SK-N-SH treated with all-trans-retinoic acid at 6 μM for 48 hours (cell line): Measurements from ENCODE around the gene ABT1.

ENCODE experiments used
- ARNTL ChIP-seq: fragments of 450-650 bp; formaldehyde crosslinking; IDR thresholded peaks from 2 replicates; pipeline ENCODE4 v1.5.0; 2020; ENCODE audit warnings: low read depth, mild to moderate bottlenecking, moderate library complexity, borderline replicate concordance
- CREB5 ChIP-seq: fragments of 250-450 bp; sonication (Bioruptor Pico); IDR thresholded peaks from 2 replicates; pipeline ENCODE4 v1.5.1; 2020; ENCODE audit warnings: low read depth, mild to moderate bottlenecking, moderate library complexity
- GLIS3 ChIP-seq: fragments of 250-450 bp; sonication (Bioruptor Pico); IDR thresholded peaks from 2 replicates; pipeline ENCODE4 v1.5.0; 2020; ENCODE audit warnings: mild to moderate bottlenecking, moderate library complexity
- RARB ChIP-seq: fragments of 250-450 bp; sonication (Bioruptor Pico); IDR thresholded peaks from 2 replicates; pipeline ENCODE4 v1.8.0; 2021; ENCODE audit warnings: mild to moderate bottlenecking, moderate library complexity
- TF ChIP-seq, protein P1 (sequence below): fragments of 250-450 bp; sonication (Bioruptor Pico); IDR thresholded peaks from 2 replicates; pipeline ENCODE4 v1.8.0; 2020; ENCODE audit warnings: mild to moderate bottlenecking, moderate library complexity, borderline replicate concordance
- TF ChIP-seq, protein P2 (sequence below): fragments of 250-450 bp; sonication (Bioruptor Pico); IDR thresholded peaks from 2 replicates; pipeline ENCODE4 v1.8.0; 2021; ENCODE audit warnings: low read depth, mild to moderate bottlenecking, moderate library complexity, borderline replicate concordance
- TF ChIP-seq, protein P3 (sequence below): fragments of 250-450 bp; sonication (Bioruptor Pico); IDR thresholded peaks from 2 replicates; pipeline ENCODE4 v1.5.0; 2020; ENCODE audit warnings: mild to moderate bottlenecking, moderate library complexity

GRCh38 chr6:26552640-26553188 is 44.0 kb upstream of the ABT1 start:
- TF ChIP-seq, protein P1, sequence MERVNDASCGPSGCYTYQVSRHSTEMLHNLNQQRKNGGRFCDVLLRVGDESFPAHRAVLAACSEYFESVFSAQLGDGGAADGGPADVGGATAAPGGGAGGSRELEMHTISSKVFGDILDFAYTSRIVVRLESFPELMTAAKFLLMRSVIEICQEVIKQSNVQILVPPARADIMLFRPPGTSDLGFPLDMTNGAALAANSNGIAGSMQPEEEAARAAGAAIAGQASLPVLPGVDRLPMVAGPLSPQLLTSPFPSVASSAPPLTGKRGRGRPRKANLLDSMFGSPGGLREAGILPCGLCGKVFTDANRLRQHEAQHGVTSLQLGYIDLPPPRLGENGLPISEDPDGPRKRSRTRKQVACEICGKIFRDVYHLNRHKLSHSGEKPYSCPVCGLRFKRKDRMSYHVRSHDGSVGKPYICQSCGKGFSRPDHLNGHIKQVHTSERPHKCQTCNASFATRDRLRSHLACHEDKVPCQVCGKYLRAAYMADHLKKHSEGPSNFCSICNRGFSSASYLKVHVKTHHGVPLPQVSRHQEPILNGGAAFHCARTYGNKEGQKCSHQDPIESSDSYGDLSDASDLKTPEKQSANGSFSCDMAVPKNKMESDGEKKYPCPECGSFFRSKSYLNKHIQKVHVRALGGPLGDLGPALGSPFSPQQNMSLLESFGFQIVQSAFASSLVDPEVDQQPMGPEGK (CRISPR knock-in tag) = no peak
- TF ChIP-seq GLIS3 (no peak), ARNTL (no peak), RARB (CRISPR knock-in tag) (no peak), CREB5 (CRISPR knock-in tag) (no peak)
- TF ChIP-seq, protein P2, sequence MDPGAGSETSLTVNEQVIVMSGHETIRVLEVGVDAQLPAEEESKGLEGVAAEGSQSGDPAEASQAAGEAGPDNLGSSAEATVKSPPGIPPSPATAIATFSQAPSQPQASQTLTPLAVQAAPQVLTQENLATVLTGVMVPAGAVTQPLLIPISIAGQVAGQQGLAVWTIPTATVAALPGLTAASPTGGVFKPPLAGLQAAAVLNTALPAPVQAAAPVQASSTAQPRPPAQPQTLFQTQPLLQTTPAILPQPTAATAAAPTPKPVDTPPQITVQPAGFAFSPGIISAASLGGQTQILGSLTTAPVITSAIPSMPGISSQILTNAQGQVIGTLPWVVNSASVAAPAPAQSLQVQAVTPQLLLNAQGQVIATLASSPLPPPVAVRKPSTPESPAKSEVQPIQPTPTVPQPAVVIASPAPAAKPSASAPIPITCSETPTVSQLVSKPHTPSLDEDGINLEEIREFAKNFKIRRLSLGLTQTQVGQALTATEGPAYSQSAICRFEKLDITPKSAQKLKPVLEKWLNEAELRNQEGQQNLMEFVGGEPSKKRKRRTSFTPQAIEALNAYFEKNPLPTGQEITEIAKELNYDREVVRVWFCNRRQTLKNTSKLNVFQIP (CRISPR knock-in tag) = no peak
- TF ChIP-seq, protein P3, sequence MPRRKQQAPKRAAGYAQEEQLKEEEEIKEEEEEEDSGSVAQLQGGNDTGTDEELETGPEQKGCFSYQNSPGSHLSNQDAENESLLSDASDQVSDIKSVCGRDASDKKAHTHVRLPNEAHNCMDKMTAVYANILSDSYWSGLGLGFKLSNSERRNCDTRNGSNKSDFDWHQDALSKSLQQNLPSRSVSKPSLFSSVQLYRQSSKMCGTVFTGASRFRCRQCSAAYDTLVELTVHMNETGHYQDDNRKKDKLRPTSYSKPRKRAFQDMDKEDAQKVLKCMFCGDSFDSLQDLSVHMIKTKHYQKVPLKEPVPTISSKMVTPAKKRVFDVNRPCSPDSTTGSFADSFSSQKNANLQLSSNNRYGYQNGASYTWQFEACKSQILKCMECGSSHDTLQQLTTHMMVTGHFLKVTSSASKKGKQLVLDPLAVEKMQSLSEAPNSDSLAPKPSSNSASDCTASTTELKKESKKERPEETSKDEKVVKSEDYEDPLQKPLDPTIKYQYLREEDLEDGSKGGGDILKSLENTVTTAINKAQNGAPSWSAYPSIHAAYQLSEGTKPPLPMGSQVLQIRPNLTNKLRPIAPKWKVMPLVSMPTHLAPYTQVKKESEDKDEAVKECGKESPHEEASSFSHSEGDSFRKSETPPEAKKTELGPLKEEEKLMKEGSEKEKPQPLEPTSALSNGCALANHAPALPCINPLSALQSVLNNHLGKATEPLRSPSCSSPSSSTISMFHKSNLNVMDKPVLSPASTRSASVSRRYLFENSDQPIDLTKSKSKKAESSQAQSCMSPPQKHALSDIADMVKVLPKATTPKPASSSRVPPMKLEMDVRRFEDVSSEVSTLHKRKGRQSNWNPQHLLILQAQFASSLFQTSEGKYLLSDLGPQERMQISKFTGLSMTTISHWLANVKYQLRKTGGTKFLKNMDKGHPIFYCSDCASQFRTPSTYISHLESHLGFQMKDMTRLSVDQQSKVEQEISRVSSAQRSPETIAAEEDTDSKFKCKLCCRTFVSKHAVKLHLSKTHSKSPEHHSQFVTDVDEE (CRISPR knock-in tag) = no peak
